Motor neuron (in vitro differentiated cells): ENCODE results near the gene CARS1. TPM values are rescaled to one million over a fixed set of nuclear protein-coding genes. Genes with fewer than 3 reads are reported as not detected.
A peak's percentile ranks its signal among the peaks of the same experiment; 100 is the strongest.

Source experiments
- ATAC-seq, 8 experiments: fragments of 200-7000 bp; cut with Tn5 transposase; replicated peaks in 6 of 8; 2 replicates each; pipeline ENCODE4 v1.8.0; 2021; ENCODE audit warnings: mild to moderate bottlenecking in 8 of 8, moderate library complexity in 8 of 8
- H3K27ac ChIP-seq, 2 donors: fragments of 250-450 bp; sonication (Bioruptor Pico); 2 replicates each; pipeline ENCODE4 v1.9.0; 2021; ENCODE audit warnings: antibody characterized with exemption in 2 of 2, mild to moderate bottlenecking in 2 of 2, moderate library complexity in 1 of 2
- H3K4me1 ChIP-seq, 2 donors: fragments of 250-450 bp; sonication (Bioruptor Pico); replicated peaks in 1 of 2; 2 replicates each; pipeline ENCODE4 v1.6.1; 2021; ENCODE audit warnings: antibody characterized with exemption in 2 of 2, mild to moderate bottlenecking in 2 of 2, moderate library complexity in 1 of 2
- H3K4me3 ChIP-seq, 5 donors: fragments of 250-450 bp; sonication (Bioruptor Pico); 2 replicates each; pipeline ENCODE4 v1.9.0; 2021; ENCODE audit warnings: antibody characterized with exemption in 5 of 5, mild to moderate bottlenecking in 5 of 5, moderate library complexity in 4 of 5
- WGBS, 10 experiments: fragments of 450-650 bp; shearing (Covaris generic); methylation state at CpG; one replicate each; pipeline ENCODE4 v1.0.0; 2022; 5-methylcytosine and 5-hydroxymethylcytosine counted together
- in situ Hi-C, 9 experiments: fragments of 400-800 bp; cut with MboI; loops; one replicate each; pipeline ENCODE4 v1.15.0; 2021; ENCODE audit warnings: low sequenced_read_pairs in 9 of 9, low pct_unique_long_range_greater_than_20kb in 2 of 9; ENCODE audit not compliant: unreplicated experiment in 9 of 9
- total RNA-seq, 8 experiments: library from RNA; unstranded; fragments of 300-600 nt; gene quantifications; 2 replicates each; pipeline versions ENCODE4 v1.2.3 to v1.2.4, GENCODE V29; 2022

CARS1 gene
- total RNA-seq, 8 experiments from 2014 or later, result 37.9 to 119 (median 65.5) TPM

DNA sequence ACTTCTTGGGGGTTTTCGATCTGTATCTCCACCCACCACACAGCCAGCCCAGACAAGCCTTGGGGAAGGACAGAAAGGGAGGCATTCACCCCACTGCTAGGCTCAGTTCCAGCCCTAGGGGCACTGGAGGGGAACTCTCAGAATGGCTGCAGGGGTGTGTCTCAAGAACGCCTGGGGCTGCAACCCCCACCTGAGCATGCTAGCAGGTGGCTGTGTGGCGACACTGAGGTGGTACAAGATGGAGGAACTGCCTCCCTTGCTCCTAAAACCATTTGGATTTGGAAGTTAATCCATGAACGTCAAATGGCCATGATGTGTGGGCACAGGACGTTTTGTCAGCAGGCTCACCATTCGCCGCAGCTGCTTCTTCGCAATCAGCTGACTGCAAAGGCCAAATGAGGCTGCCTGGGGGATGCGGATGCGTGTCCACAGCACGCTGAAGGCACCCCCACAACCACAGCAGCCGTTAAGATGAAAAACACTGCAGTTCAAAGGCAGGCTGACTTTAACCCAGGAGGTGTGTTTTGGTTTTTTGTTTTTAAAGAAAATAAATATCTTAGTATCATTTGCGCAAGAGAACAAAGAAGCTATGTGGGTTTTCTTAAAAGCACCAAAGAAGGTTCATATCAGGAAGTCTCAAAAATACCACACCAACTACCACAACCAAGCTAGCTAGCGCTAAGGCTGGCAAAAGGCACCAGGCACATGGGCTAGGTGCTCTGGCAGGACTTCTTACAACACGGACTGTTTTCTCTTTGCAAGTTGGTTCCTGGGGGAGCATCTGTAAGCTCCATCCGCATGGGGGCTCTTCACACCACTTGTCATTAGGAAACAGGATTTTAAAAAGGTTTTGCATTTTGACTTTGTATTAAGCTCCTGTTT, 42.9 kb downstream of the CARS1 start:
- 67 to 100% (median 88%) methylated on average over 1 to 8 of the region's 16 CpGs for WGBS, 10 experiments
- H3K4me1 ChIP-seq, result no peaks in the 10 kb centered on the region
- in situ Hi-C loops, result no loop called here
- peak in 2 of 8 experiments; percentile 18 to 30 for ATAC-seq
- no peak overlapping the region for H3K27ac ChIP-seq
- no peak overlapping the region for H3K4me3 ChIP-seq

DNA sequence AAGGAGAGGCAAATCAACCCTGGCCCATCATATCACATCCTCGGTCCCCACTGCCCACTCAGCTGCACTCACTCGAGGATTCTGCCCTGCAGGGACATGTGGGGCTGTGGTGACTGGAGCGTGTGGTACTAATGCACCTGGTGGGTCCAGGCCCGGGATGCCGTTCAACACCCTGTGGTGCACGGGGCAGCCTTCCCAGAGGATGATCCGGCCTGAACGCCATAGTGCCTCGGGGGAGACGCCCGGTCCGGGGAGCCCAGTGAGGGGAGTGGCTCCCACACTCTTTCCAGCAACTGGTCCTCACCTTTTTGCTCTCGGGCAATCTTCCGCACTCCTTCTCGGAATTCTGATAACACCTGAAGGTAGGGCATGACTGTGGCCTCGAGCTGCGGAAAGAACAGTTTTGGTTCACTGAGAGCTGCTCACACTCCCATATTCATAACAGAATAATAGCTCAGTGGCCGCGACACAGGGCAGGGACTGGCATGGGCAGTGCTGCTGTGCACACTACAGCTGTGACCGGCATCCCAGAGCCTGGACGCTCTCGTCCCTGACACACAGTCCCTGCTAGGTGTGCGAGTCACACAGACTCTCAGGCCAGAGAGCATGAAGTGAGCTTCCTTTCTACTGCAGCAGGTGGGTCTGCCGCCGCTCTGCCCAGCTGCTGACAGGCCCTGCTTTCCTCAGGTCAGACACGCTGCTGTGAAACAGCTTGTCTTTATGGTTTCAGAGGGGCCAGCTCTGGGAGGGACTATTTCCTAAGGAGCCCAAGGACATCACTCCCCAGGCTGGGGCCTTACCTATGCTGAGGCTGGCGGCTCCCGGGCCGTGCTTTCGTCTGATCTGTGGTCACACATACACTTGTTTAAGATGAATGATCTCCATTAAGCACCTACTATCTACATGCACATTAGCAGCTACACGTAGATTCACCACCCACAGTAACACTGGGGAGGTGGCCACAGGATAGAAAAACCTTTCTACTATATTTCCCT, 45.0 kb downstream of the CARS1 start:
- in situ Hi-C loops, result no loop called here
- peak in 1 of 8 experiments; percentile 15 for ATAC-seq
- 60 to 100% (median 93%) methylated on average over 1 to 18 of the region's 31 CpGs; no CpG with 5 or more reads in 4 of the 10 experiments for WGBS, 10 experiments
- no peaks in the 10 kb centered on the region for H3K4me1 ChIP-seq
- no peak overlapping the region for H3K27ac ChIP-seq
- H3K4me3 ChIP-seq, result no peak overlapping the region

DNA sequence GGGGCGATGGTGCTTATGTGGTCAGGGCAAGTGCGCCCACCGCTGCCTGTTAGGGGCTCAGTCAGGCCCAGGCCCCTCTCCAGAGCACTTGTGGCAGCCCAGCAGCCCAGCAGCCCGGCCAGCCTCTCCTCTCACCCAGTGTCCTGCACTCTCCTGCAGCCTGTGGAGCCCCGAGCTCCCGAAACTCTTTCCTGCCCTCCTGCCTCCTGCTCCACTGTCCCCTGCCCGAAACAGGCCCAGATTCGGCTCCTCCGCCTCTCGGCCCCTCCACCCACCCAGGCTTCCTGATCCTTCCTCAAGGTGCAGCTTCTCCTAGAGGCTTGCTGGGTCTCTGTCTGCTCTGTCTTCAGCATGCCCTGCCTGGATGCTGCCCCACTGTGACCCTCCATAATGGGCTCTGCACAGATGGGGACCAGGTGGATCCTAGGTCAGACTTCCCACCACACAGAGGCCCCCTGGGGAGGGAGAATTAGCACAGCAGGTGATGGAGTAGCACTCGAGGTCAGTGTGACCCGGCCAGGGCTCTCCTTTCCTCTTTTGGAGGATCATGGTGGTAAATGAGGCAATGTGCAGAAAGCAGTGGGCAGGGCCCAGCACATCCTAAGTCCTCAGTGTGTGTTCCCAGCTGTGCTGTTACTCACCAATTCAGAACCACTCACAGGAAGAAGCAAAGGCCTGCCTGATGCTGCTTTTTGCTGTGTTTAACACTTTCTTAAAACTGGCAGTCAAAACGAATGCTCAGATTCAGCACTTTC, 46.5 kb downstream of the CARS1 start:
- in situ Hi-C loops, result no loop called here
- H3K4me1 ChIP-seq, result no peaks in the 10 kb centered on the region
- WGBS, 10 experiments, result 30 to 100% (median 92%) methylated on average over 1 to 9 of the region's 13 CpGs; no CpG with 5 or more reads in 5 of the 10 experiments
- H3K4me3 ChIP-seq, result no peak overlapping the region
- peak in 2 of 8 experiments; percentile 7 to 11 for ATAC-seq
- no peak overlapping the region for H3K27ac ChIP-seq

DNA sequence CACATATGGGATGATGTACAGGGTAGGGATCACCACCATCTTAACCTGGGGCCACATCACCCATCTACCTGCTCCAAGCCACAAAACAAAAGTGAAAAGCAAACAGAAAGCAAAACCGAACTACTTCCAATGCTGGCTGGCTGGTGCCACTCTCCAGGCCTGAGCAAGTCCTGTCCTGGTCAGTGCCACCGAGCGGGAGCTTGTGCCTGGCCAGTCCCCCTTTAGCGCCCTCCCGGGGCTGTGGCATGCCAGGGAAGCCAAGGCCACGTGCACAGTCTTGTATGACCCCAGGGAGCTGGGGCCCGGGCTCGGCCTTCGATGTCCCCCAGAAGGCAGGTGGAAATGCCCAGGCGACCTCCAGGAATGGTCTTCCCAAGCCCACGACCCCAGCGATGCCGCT, 47.2 kb downstream of the CARS1 start:
- Histone ChIP-seq H3K4me3 (no peak overlapping the region), H3K4me1 (no peaks in the 10 kb centered on the region), H3K27ac (no peak overlapping the region)
- 93 to 97% methylated on average over 3 to 7 of the region's 13 CpGs; no CpG with 5 or more reads in 8 of the 10 experiments for WGBS, 10 experiments
- no peak for ATAC-seq
- in situ Hi-C loops, result no loop called here

DNA sequence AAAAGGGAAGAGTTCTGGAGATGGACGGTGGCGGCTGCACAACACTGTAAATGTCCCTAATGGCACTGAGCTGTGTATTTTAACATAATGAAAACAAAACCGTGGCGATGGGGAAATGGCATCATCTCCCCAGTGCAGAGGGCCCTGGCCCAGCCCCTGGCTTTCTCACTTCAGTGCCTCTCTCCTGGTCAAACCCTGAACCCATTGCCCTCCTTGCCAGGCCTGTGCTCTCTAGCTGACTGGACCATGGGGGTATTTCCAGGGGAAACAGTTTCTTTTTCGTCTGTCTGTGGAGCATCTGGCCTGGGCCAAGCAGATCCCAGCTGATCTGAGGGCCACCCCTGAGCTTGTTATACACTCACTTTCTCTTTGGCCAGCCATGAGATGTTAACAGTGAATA, 47.7 kb downstream of the CARS1 start:
- in situ Hi-C loops, result no loop called here
- H3K27ac ChIP-seq, result no peak overlapping the region
- no peaks in the 10 kb centered on the region for H3K4me1 ChIP-seq
- WGBS, 10 experiments, result 17 to 100% (median 88%) methylated on average over 1 to 4 of the region's 5 CpGs; no CpG with 5 or more reads in 5 of the 10 experiments
- H3K4me3 ChIP-seq, result no peak overlapping the region
- no peak for ATAC-seq

DNA sequence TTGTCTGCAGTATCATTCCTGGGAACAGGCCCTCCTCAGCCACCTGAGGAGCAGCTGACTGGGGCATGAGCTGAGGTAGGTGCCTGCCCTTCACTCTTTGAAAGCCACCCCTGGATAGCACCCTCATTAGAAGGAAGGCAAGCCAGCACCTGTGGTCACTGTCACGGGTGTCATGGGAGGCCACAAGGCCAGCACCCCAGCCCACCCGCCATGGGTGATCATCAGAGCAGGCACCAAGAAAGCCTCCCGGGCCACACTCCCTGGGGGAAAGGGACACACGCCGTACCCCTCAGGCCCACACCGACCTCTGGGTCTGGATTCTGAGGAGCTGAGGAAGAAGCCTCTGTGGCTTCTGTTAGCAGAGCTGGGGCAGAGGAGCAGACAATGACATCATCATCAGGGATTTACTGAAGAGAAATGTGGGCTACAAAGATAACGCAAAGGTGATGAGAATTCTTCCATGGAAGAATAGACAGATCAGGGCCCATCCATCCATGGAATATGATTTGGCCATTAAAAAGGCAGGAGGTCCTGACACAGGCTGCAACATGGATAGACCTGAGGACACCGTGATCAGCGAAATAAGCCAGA, 48.4 kb downstream of the CARS1 start:
- in situ Hi-C loops, result no loop called here

DNA sequence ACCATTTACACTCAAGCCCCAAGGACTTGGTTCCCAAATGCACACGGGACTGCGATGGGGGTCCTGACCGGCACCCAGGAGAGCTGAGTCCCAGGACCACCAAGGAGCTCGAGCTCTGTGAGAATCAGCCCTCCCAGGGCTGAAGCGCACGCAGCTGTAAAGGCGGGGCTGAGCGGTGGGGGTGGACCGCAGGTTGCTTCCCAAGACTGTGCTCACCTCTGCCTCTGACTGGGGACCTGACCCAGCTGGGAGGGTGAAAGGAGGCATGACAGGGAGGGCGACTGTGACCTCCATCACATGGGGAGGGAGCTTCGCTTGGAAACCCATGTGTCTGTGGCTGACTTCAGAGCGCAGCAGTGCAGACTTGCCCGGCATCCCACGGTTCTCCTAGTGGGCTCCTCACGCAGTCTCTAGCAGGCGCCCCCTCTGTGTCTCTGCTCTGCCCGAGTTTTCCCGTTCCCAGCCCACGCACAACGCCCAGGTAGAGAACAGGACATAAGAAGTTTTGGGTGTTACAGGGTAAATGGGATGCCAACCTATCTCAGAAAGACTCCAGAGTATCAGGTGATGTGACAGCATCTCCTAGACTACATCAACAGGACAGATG, 49.7 kb downstream of the CARS1 start:
- 80 to 100% (median 96%) methylated on average over 3 to 9 of the region's 20 CpGs; no CpG with 5 or more reads in 5 of the 10 experiments for WGBS, 10 experiments
- Histone ChIP-seq H3K27ac (no peak overlapping the region), H3K4me1 (no peaks in the 10 kb centered on the region), H3K4me3 (no peak overlapping the region)
- in situ Hi-C loops, result no loop called here
- no peak for ATAC-seq

More for the DNA sequence above, 48.4 kb downstream of the CARS1 start:
- no peak for ATAC-seq
- Histone ChIP-seq H3K27ac (no peak overlapping the region), H3K4me3 (no peak overlapping the region), H3K4me1 (no peaks in the 10 kb centered on the region)
- WGBS, 10 experiments, result 92 to 100% (median 100%) methylated on average over 1 to 9 of the region's 9 CpGs; no CpG with 5 or more reads in 3 of the 10 experiments

DNA sequence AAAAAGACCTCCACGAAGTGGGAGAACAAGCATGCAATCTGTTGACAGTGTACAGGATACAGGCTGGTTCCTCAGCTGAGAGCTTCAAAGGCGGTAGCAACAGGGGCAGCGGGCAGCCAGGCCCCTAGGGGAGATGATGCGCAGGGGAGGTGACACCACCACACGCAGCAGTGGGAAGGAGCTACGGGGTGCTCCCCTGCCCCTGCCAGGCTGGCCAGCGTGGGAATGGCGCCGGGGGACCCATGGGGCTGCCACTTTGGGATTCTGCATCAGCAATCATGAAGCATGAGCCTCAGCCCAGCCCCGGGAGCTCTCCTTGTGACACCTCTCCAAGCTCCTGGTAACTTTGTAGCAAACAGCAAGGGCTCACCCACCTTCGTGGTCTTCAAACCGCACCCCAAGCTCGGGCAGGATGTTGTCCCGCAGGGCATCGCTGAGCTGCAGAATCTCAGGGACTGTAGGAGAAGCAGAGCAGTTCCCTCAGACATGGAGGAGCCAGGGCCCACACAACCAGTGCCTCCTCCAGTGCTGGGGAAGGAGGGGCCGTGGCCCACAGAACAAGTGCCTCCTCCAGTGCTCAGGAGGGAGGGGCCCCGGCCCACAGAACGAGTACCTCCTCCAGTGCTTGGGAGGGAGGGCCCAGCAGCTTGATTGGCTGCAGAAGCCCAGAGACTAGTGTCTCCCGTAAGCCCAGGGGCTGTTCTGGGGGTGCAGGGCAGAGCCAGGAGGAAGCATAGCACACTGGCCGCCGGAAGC, 50.5 kb downstream of the CARS1 start:
- ATAC-seq, result peak in 4 of 8 experiments; percentile 6 to 78 (median 74)
- in situ Hi-C loops, result no loop called here
- Histone ChIP-seq H3K4me3 (no peak overlapping the region), H3K4me1 (no peaks in the 10 kb centered on the region), H3K27ac (no peak overlapping the region)
- WGBS, 10 experiments, result 60 to 100% (median 98%) methylated on average over 1 to 8 of the region's 21 CpGs; no CpG with 5 or more reads in 3 of the 10 experiments

DNA sequence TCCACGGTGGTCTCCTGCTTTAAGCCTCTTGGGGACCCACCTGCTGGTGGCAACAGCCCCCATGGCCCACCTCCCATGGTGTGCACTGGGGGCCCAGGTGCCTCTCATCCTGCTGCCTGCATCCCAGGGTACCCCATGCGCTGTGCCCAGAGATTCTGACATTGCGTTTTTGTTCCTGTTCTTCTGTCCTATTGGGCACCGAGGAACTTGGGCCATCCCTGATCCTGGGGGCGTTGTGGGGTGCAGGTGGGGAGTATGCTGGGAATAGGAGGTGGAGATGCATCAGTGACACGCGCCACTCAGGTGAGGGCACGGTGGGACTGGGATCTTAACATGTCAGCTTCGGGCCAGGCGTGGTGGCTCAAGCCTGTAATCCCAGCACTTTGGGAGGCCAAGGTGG, 52.7 kb downstream of the CARS1 start:
- ATAC-seq, result no peak
- peaks cover 0 to 6% of the 10 kb centered on the region in 2 donors for H3K4me1 ChIP-seq
- H3K4me3 ChIP-seq, result no peak overlapping the region
- H3K27ac ChIP-seq, result no peak overlapping the region
- in situ Hi-C loops, result no loop called here
- 94 to 100% (median 100%) methylated on average over 1 to 3 of the region's 10 CpGs; no CpG with 5 or more reads in 7 of the 10 experiments for WGBS, 10 experiments

DNA sequence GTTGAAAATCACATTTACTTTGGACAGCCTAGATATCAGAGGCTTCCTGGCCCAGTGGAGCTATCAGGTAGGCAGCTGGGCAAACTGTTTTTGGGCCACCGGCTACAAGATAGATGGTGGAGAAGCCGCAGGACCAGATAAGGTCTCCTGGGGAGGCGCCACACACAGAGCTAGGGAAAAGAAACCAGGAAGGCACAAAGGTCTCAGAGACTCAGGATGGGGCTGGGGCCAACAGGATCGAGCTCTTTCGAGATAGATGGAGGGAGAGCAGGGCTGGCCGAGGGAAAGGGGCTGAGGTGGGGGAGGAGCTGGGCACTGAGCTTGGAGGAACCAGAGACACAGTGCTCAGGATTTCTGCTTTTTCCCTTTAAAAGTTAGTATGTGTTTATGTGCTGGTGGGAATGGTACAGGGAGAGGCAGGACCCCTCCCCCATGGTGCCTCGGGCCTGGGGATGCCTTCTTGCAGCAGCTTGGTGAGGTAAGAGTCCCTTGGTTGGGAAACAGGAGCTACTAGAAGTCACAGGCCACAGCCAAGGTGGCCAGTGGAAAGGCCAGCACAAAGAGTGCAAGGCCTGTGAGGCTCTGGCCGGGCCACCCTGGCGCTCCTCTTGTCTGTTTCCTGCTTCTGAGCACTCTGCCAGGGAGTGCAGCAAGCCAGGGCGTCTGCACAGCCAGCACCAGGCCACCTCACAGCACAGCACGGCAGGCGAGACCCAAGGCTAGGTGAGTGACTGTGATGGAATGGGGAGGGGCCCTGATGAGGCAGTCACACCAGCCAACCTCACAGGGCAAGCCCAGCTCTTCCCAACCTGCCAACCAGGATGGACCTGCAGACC, 53.6 kb downstream of the CARS1 start:
- H3K4me1 ChIP-seq, result peaks cover 0 to 6% of the 10 kb centered on the region in 2 donors
- H3K27ac ChIP-seq, result no peak overlapping the region
- no peak for ATAC-seq
- no peak overlapping the region for H3K4me3 ChIP-seq
- 60 to 100% (median 88%) methylated on average over 1 to 6 of the region's 12 CpGs; no CpG with 5 or more reads in 4 of the 10 experiments for WGBS, 10 experiments
- in situ Hi-C loops, result no loop called here

DNA sequence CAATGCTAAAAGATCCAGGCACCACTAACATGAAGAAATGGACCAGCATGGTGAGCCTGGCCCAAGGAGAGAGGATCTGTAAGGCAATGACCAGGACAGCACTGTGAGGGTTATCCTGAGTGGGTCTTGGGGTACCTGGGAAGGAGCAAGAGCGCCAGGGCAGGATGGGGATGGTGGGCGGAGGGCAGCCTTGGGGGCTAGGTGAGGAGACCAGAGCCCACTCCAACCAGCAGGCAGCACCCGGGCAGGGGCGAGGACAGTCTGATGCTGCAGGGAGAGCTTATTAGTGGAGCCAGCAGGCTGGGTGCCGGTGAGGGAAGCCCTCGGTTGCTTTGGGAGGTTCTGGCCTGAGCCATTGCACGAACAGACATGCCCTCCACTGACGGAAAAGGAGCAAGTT, 54.4 kb downstream of the CARS1 start:
- in situ Hi-C loops, result no loop called here
- Histone ChIP-seq H3K4me3 (no peak overlapping the region), H3K4me1 (peaks cover 0 to 6% of the 10 kb centered on the region in 2 donors), H3K27ac (no peak overlapping the region)
- WGBS, 10 experiments, result 14 to 100% (median 81%) methylated on average over 1 to 3 of the region's 8 CpGs; no CpG with 5 or more reads in 7 of the 10 experiments
- ATAC-seq, result no peak
